ENCODE results near the gene ABCA13. TPM values are rescaled to one million over a fixed set of nuclear protein-coding genes. Genes with fewer than 3 reads are reported as not detected.

Gene ABCA13
- polyA plus RNA-seq, 3 donors: 0.19 to 0.38 TPM; not detected in 1

DNA sequence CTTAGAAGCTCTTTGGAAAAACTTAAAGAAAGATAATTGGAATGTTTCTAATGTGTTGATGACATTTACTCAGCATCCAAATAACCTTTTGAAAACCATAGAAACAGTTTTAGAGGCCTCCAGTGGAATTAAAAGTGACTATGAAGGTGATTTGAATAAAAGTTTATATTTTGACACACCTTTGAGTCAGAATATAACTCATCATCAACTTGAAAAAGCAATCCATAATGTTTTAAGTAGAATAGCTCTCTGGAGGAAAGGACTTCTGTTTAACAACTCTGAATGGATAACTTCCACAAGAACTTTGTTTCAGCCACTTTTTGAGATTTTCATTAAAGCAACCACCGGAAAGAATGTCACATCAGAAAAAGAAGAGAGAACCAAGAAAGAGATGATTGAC, 108.2 kb downstream of the ABCA13 start:
- WGBS, 3 donors: 77 to 96% (median 95%) methylated on average over 1 of the region's 1 CpG
- H3K27ac ChIP-seq (ENCODE audit: low read depth, low read length): no peak overlapping the region

DNA sequence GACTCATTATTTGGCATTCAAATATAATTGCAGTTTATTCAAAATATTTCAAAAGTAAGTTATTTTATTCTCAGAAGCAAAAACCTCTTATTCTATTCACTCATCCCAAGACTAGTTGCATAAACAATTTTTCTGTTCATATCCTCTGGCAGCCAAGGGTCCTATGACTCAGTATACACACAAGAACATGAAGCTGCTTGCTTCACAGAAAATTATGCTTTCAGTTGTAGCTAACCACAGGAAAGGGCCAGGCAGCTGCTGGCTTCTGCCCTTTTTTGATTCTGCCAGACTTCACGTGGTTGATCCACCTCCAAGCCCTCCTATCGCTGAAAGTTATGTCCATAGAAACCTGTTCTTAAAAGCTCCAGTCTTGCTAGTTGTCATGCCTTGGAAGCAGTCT, 108.8 kb downstream of the ABCA13 start:
- 28 to 68% (median 37%) methylated on average over 2 of the region's 2 CpGs for WGBS, 3 donors
- H3K27ac ChIP-seq (ENCODE audit: low read depth, low read length): no peak overlapping the region

DNA sequence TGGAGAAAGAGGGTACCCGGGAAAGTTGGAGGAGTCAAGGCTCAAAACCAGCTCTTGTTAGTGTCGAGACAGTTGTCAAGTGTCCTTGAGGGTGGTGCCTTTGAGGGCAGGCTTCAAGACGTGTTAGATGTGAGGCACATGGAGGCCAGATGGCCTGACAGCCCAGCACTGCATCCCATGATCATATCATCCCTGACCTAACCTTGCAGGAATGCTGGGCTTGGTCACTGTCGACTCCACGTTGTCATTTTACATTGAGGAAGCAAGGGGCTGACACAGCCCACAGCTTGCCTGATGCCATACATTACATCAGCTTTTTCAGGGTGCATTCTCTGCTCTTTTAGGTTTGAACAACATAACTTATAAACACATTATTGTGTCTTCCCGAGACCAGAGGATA, 114.1 kb downstream of the ABCA13 start:
- WGBS, 3 donors: 36 to 57% (median 43%) methylated on average over 6 of the region's 6 CpGs
- H3K27ac ChIP-seq (ENCODE audit: low read depth, low read length): no peak overlapping the region

DNA sequence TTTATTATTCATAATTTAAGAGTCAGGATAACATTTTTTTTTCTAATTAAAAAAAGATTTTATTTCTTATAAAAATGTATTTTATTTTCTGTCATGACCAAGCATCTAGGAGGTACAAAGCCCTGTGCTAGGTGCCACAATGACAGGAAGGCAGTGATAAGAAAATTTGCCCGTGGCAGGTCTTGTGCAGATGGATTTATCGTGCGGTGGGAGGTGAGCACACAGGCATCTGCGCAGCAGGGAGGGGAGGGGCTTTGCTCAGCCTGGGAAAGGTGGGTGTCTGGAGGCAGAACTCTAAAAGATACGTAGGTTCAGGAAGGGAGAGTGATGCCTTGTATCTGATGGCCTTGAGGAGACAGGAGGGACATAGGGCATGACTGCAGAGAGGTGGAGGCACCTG, 115.6 kb downstream of the ABCA13 start:
- WGBS, 3 donors: 61 to 78% (median 71%) methylated on average over 5 of the region's 5 CpGs
- H3K27ac ChIP-seq (ENCODE audit: low read depth, low read length): no peak overlapping the region

DNA sequence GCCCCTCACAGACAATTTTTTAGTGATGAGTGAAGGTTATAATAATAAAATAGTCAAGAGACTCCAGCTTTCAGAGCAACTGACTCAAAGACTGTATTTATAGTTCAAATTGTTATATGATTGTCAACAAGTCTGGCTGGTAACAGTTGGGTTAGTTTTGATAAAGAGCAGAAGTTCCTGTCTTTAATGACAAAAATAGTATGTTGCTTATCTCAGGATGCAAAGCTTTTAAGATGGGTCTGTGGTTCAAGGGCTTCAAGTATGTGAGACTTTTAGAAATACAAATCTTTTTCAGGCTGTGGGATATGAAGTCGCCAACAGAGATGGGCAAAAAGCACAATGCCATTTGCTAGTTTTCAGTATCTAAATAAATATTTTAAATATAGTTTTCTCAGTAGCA, 118.4 kb downstream of the ABCA13 start:
- WGBS, 3 donors: 84 to 87% (median 86%) methylated on average over 1 of the region's 1 CpG
- no peak overlapping the region for H3K27ac ChIP-seq (ENCODE audit: low read depth, low read length)

DNA sequence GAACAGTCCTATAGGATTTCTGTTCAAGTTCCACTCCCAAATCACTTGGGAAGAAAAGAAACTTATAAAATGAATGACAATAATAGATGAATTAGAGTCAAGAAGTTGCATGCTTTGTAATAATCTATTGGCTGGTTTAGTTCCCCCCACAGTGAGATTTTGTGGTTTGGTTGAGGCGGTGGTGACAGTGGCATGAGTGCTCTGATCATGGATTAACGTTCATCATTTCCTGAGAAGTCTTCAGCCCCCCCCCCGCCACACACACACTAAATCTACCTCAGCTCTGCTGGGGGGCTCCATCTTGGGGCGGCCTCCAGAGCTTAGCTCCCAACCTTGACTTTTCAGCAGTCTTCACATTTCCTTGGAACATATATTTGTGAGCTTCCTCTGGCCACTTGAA, 121.7 kb downstream of the ABCA13 start:
- 46 to 58% (median 46%) methylated on average over 4 of the region's 4 CpGs for WGBS, 3 donors
- H3K27ac ChIP-seq (ENCODE audit: low read depth, low read length): no peak overlapping the region

DNA sequence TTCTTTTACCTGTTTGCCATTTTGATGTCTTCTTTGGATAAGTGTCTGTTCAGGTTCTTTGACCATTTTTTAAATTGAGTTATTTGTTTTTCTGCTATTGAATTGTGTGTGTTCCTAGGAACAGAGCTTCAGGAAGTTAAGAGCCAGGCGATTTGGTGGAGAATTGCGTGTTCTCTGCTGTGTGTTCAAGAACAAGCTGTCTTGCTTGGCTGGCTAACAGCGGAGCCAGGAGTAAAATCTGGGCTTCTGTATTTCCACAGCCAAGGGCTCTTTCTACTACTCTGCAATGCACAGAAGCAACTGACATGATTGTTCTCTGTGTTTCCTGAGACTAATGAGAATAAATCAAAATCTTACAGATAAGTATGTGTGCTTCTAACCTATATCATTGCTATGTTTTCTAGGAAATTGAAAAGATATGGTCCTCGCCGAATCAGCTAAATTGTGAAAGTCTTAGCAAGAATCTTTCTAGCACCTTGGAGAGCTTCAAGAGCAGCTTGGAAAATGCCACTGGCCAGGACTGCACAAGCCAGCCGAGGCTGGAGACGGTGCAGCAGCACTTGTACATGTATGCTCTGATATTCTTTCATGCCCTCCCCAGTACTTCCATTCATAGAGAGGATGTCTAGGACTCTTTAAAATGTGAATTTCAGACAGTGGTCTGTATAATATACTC, 124.2 kb downstream of the ABCA13 start:
- H3K27ac ChIP-seq (ENCODE audit: low read depth, low read length): no peak overlapping the region
- 62 to 83% (median 82%) methylated on average over 7 of the region's 7 CpGs for WGBS, 3 donors

DNA sequence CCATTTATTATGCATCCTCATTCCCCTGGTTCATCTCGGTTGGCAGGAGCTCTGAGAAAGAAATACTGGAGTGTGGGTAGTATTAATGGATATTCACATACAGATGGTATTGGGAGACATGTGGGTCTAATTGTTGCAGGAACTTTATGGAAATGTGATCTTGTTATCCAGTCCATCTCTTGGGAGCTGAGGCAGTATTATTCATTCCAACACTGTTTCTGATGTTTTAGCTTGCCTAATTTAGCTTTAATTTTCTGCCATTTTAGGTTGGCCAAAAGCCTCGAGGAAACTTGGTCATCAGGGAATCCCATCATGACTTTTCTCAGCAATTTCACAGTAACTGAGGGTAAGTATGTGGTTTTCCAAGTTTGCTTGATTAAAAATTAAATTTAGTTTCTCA, 125.7 kb downstream of the ABCA13 start:
- WGBS, 3 donors: 29 to 31% (median 30%) methylated on average over 2 of the region's 2 CpGs
- H3K27ac ChIP-seq (ENCODE audit: low read depth, low read length): no peak overlapping the region

DNA sequence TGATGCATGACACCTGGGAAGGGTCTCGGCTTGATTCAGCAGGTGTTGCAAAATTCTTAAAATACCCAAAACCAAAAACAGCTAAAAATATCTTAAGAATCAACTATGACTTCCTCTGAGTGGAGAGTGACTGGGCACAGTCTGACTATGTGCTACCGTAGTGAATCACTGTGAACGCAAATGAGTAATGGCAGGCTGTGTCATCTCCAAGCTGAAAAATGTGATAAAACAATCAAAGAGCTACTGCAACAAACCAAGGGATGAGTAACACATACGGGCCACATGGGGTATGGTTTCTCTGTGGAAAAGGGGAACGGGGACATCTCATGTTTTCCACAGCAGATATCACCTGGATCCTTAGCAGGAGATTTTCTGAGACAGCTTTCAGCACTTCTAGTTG, 127.5 kb downstream of the ABCA13 start:
- 55 to 63% (median 57%) methylated on average over 5 of the region's 5 CpGs for WGBS, 3 donors
- H3K27ac ChIP-seq (ENCODE audit: low read depth, low read length): no peak overlapping the region

DNA sequence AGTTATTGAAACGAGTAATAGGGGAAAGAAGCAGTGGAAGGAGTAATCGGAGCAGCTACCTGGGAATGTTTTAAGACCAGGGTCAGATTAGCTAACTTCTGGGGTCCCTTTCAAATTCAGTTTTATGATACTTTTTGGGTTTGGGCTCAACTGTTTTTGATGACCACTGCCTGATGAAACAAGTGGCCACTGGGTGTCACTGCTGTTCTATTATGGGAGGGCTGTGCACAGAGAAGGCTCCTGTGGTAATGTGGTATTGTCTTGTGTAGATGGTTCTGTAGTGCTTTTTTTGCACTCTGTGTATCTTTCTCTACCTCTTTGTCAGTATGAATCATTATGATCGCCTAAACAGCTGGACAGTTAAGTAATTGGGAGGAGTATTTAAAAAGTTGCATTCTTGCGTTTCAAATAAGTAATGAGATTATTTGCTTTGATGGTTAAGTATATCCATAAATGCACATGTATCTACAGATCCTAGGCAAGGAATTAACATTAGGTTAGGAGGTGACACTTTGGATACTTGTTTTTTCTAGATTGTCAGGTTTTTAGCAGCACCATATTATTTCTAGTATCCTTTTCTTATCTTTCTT, 128.4 kb downstream of the ABCA13 start:
- no peak overlapping the region for H3K27ac ChIP-seq (ENCODE audit: low read depth, low read length)
- 30 to 42% (median 31%) methylated on average over 4 of the region's 4 CpGs for WGBS, 3 donors

DNA sequence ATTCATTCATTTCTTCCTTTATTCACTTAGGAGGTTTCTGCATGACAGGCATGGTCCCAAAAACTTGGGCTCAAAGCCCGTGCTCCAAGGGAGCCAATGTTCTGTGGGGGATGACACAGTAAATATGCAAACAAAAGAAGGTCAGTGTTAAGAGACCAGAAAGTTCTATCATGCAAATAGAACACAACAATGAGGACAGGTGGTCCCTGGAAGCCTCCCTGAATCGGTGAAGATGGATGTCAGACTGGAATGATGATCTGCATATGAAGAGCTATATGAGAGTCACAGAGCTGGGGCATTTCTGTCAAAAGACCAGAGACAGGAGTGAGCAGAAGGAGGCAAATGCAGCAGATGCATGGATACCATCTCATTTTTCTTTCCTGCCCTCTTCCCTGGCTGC, 129.0 kb downstream of the ABCA13 start:
- 18 to 39% (median 32%) methylated on average over 2 of the region's 2 CpGs for WGBS, 3 donors
- H3K27ac ChIP-seq (ENCODE audit: low read depth, low read length): no peak overlapping the region

DNA sequence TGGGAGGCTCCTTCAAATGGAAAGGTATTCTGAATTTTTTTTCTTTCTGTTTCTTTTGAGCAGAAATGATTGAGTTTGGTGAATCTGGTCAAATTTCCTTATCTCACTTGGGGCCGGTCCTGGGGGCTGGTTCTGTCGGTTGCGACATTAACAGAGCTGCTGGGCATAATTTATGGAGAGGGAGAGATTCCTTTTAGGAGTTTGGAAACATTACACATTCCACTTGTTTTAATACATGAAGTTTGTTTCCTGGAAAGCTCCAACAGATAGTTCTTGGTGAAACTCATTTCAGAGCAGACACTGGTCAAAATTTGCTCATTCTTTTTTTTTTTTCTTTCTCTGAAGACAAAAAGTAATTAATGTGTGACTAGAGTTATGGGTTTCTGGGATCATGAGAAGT, 129.9 kb downstream of the ABCA13 start:
- H3K27ac ChIP-seq (ENCODE audit: low read depth, low read length): no peak overlapping the region
- WGBS, 3 donors: 28 to 45% (median 44%) methylated on average over 3 of the region's 3 CpGs

DNA sequence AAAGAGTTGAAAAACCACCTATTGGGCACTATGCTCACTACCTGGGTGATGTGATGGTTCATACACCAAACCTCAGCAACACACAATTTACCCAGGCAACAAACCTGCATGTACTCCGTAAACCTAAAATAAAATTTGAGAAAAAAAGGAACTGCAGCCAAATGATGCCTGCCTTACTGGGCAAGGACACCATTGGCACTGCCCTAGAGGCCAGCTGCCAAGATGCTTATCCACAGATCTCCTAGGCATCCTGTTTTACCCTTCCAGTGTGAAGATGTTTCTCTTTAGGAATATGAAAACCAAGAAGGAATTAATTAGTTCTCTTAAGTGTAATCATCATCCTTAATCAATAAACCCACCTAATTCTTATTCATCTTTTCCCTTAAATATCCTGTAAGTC, 133.4 kb downstream of the ABCA13 start:
- H3K27ac ChIP-seq (ENCODE audit: low read depth, low read length): no peak overlapping the region
- 68 to 95% (median 91%) methylated on average over 1 of the region's 1 CpG for WGBS, 3 donors

DNA sequence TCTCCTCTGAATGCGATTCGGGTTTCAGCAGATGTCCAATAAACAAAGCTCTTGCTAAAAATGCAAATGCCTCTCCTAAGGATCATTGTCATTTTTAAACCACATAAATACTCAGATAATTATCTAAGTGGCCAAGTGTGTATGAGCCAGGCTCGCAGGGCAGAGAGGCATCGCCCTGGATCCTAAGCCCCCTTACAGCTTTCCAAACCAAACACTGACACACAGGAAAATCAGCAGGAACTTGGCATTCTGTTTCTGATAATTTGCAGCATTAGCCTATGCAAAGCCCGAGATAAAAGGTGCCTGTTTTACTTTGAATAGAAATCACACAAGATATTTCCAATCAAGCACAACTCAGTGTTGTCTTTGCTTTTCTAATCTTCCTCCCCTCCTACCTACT, 134.4 kb downstream of the ABCA13 start:
- WGBS, 3 donors: 71 to 92% (median 89%) methylated on average over 5 of the region's 5 CpGs
- H3K27ac ChIP-seq (ENCODE audit: low read depth, low read length): no peak overlapping the region

DNA sequence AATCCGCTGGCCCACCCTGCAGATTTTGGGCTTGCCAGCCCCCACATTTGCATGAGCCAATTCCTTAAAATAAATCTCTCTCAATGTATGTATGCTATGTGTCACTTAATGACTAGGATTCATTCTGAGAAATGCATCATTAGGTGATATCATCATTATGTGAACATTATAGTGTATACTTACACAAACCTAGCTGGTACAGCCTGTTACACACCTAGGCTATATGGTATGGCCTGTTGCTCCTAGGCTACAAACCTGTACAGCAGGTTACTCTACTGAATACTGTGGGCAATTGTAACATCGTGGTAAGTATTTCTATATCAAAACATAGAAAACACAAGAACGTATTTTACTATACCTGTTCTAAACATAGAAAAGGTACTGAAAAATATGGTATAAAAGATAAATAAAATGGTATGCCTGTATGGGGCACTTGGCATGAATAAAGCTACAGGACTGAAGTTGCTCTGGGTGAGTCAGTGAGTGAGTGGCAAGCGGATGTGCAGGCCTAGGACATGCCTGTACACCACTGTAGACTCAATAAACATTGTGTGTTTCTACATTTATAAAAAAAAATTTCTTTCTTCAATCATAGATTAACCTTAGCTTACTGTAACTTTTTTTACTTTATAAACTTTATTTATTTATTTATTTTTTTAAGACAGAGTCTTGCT, 135.9 kb downstream of the ABCA13 start:
- 89 to 94% (median 90%) methylated on average over 4 of the region's 4 CpGs for WGBS, 3 donors
- no peak overlapping the region for H3K27ac ChIP-seq (ENCODE audit: low read depth, low read length)

DNA sequence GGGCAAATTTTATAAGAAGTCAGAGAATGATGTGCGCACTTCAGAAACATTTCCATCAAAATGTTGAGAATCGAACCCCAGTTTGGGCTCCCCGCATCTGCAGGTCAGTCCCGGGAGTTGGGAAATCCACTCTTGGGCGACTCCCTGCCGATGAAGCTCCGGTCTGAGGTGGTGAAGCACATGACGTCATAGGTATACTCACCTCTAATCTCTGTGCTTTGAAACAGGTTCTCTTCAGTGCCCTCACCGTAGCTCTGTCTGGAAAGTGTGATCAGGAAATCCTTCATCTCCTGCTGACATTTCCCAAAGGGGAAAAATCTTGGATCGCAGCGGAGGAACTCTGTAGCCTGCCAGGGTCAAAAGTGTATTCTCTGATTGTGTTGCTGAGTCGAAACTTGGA, 138.5 kb downstream of the ABCA13 start:
- H3K27ac ChIP-seq (ENCODE audit: low read depth, low read length): no peak overlapping the region
- WGBS, 3 donors: 73 to 78% (median 78%) methylated on average over 12 of the region's 12 CpGs

DNA sequence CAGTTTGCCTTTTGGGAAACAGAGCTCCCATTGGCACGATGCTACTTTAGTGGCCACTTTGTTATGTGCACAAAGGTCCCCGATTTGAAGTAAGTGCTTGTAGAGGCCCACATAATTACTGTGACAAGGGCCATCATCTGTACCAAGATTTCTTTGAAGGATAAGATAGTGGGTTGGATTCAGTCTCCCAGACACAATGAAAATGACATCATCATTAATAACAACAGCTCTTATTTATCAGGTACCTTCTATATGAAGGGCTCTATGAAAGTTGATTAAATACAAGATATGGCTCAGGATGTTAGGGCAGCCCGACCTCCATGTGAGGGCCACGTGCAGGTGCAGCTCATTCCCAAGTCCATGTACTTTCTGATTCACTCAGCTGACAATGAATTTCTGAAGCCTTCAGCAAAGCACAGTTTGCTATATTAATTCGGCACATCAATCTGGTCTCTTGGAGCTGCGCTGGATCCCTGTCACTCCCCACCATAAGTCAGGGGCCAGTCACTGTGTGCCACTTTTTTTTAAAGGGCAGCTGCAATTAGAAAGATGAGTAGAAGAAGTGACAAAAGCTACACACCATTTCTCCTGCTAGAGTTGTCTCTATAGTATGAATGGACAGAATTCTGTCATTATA, 140.3 kb downstream of the ABCA13 start:
- 74 to 93% (median 92%) methylated on average over 6 of the region's 6 CpGs for WGBS, 3 donors

DNA sequence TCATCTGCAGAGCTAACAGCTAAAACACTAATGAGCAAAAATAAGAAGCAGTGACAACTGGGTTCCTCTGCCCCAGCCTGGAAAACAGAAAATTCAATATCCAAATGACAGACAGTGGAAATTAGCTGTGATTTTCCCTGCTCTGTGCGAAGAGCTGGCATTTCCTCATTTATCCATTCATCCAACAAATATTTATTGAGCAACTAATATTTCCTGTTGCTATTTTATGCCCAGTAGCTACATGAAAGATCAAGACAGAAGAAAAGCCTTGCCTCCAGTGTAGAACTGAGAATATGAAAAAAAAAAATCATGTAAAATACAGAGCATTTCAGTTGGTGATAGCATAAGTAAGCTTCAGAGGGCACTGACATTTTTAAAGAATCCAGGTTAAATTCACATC, 140.9 kb downstream of the ABCA13 start:
- 72 to 84% (median 75%) methylated on average over 1 of the region's 1 CpG for WGBS, 3 donors

More for the DNA sequence above, 140.3 kb downstream of the ABCA13 start:
- H3K27ac ChIP-seq (ENCODE audit: low read depth, low read length): no peak overlapping the region

DNA sequence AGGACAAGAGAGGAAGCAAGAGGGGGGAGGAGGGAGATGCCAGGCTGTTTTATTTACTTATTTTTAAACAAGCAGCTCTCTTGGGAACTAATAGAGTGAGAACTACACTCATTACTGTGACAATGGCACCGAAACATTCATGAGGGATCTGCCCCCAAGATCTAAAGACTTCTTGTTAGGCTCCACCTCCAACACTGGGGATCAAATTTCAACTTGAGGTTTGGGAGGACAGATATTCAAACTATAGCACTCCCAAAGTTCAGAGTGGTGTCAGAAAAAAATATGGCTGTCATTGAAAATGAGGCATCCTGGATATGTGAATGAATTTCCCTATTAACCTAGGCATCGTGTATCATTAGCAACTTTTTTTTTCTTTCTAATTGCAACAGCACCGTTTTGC, 145.5 kb downstream of the ABCA13 start:
- WGBS, 3 donors: 48 to 63% (median 58%) methylated on average over 3 of the region's 3 CpGs
- no peak overlapping the region for H3K27ac ChIP-seq (ENCODE audit: low read depth, low read length)

More for the DNA sequence above, 140.9 kb downstream of the ABCA13 start:
- H3K27ac ChIP-seq (ENCODE audit: low read depth, low read length): no peak overlapping the region

Data from adipose tissue (tissue), 3 donors.